RWPE2 (cell line): ENCODE results near the gene EP400.

ENCODE experiments used
- ATAC-seq: fragments of 200-7000 bp; cut with Tn5 transposase; 3 replicates; pipeline ENCODE4 v1.9.1; 2021; ENCODE audit warnings: low read depth
- DNase-seq: peaks from one replicate; pipeline ENCODE4 v3.0.0-alpha.2; 2020; ENCODE audit warnings: low spot score
- H3K27ac ChIP-seq: fragments of 450-650 bp; 2 replicates; pipeline ENCODE4 v1.5.1; 2017; ENCODE audit warnings: mild to moderate bottlenecking; ENCODE audit not compliant: poor library complexity, severe bottlenecking
- H3K27me3 ChIP-seq: fragments of 250-450 bp; sonication (Bioruptor Pico); 2 replicates; pipeline ENCODE4 v1.5.1; 2021; ENCODE audit warnings: mild to moderate bottlenecking, moderate library complexity; ENCODE audit not compliant: insufficient read depth, poor library complexity, severe bottlenecking
- H3K36me3 ChIP-seq: fragments of 250-450 bp; sonication (Bioruptor Pico); 2 replicates; pipeline ENCODE4 v1.5.1; 2020; ENCODE audit warnings: low read depth, mild to moderate bottlenecking, moderate library complexity
- H3K4me1 ChIP-seq: fragments of 250-450 bp; sonication (Bioruptor Pico); 2 replicates; pipeline ENCODE4 v1.5.1; 2021; ENCODE audit warnings: mild to moderate bottlenecking, moderate library complexity; ENCODE audit not compliant: insufficient read depth, poor library complexity, severe bottlenecking
- H3K4me3 ChIP-seq: fragments of 250-450 bp; sonication (Bioruptor Pico); 2 replicates; pipeline ENCODE4 v1.5.1; 2021; ENCODE audit warnings: mild to moderate bottlenecking, moderate library complexity; ENCODE audit not compliant: severe bottlenecking
- H3K9me3 ChIP-seq: fragments of 250-450 bp; sonication (Bioruptor Pico); 2 replicates; pipeline ENCODE4 v1.5.1; 2021; ENCODE audit warnings: mild to moderate bottlenecking, moderate library complexity; ENCODE audit not compliant: severe bottlenecking
- TF ChIP-seq, protein P1 (sequence below): fragments of 450-650 bp; IDR thresholded peaks from one replicate; pipeline ENCODE4 v1.5.1; 2017; ENCODE audit warnings: mild to moderate bottlenecking, moderate library complexity; ENCODE audit not compliant: poor library complexity, severe bottlenecking

EP400 gene

DNA sequence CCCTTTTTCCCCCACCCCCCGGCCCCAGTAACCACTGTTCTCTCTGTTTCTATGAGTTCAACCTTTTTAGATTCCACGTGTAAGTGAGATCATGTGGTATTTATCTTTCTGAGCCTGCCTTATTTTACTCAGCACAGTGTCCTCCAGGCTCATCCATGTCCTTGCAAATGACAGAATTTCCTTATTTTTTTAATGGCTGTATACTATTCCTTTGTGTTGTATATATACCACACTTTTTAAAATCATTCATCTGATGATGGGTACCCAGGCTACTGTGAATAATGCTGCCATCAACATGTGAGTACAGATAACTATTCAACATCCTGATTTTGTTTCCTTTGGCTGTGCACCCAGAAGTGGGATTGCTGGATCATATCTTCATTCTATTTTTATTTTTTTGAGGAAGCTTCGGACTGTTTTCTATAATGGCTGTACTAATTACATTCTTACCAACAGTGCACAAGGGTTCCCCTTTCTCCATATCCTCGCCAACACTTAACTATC, 139.7 kb downstream of the EP400 start:
- TF ChIP-seq, protein P1, sequence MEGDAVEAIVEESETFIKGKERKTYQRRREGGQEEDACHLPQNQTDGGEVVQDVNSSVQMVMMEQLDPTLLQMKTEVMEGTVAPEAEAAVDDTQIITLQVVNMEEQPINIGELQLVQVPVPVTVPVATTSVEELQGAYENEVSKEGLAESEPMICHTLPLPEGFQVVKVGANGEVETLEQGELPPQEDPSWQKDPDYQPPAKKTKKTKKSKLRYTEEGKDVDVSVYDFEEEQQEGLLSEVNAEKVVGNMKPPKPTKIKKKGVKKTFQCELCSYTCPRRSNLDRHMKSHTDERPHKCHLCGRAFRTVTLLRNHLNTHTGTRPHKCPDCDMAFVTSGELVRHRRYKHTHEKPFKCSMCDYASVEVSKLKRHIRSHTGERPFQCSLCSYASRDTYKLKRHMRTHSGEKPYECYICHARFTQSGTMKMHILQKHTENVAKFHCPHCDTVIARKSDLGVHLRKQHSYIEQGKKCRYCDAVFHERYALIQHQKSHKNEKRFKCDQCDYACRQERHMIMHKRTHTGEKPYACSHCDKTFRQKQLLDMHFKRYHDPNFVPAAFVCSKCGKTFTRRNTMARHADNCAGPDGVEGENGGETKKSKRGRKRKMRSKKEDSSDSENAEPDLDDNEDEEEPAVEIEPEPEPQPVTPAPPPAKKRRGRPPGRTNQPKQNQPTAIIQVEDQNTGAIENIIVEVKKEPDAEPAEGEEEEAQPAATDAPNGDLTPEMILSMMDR: no peak
- Histone ChIP-seq H3K9me3 (no peaks in the 10 kb centered on the region), H3K27ac (no peak overlapping the region), H3K4me3 (no peak overlapping the region), H3K36me3 (peaks cover 45% of the 10 kb centered on the region), H3K4me1 (peaks cover 5% of the 10 kb centered on the region), H3K27me3 (no peaks in the 10 kb centered on the region)
- no peak for ATAC-seq
- no peak for DNase-seq

DNA sequence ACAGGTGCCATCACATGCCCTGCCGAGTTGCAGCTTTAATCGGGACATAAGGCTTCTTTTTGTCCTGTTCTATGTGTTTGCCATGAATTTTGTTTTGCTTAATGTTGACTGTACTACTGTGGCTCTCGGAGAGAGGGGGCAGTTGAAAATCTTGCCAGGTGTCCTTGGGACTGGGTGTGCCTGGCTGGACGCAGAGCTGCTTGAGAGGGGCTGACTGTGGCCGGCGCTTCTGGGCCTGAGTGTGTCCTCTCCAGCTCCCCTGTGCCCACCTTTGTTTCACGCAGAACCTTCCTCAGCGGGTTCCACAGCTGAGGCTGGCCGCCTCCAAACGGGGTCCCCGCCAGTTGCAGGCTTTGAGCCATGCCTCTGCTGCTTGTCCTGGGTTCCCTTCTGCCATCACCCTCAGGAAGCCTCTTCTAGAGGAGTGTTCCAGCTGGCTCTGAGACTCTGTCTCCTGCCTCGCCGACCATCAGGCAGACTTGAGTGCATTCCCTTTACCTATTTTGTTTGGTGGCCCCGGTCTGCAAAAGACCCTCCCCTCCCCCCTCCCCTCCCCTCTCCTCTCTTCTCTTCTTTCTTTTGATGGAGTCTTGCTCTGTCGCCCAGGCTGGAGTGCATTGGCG, 144.6 kb downstream of the EP400 start:
- TF ChIP-seq, protein P1: no peak
- no peak for ATAC-seq
- H3K27ac ChIP-seq: no peak overlapping the region
- H3K4me3 ChIP-seq: no peak overlapping the region
- no peak for DNase-seq
- H3K36me3 ChIP-seq: peaks cover 60% of the 10 kb centered on the region
- H3K4me1 ChIP-seq: no peaks in the 10 kb centered on the region
- no peaks in the 10 kb centered on the region for H3K9me3 ChIP-seq
- H3K27me3 ChIP-seq: no peaks in the 10 kb centered on the region

DNA sequence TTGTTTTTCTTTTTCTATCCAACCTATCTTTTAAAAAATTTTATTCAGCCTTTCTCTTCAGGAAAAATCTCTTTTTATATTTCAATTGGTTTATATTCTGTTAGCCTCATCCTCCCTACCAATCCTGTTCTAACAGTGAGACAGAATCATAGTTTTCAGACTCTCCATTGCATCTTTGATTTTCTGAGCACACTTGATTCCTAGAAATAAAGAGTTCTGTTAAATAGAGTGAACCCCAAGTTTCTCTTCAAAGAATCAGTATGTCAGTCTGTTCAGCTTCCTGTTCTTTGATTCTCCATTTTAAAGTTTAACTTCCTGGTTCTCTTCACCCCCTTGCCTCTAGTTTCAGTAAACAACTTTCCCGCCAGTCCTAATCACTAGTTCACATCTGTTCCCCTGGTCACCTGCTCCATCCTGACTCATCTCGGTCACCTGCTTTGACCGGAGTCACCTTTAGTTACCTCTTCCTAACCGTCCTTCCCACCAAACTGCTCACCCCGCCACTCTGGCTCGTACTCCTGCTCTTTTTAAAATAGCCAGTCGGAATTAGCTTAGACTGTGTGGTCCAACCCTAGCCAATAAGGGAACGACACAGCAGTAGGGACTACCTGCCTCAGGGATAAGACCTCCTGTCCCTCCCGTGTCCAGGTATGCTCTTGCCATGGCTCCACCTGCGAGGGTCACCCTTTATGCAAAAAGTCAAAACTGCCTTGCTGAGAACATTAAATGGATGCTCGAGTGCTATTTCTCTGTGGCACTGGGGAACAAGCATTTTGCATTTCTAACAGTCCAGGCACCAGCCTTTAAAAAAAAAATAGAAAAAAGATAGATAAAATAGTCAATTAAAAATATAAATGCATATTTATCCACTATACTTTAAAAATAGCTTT, 146.0 kb downstream of the EP400 start:
- Histone ChIP-seq H3K27me3 (no peaks in the 10 kb centered on the region), H3K36me3 (peaks cover 47% of the 10 kb centered on the region), H3K4me1 (no peaks in the 10 kb centered on the region), H3K27ac (no peak overlapping the region), H3K9me3 (no peaks in the 10 kb centered on the region), H3K4me3 (no peak overlapping the region)
- TF ChIP-seq, protein P1: no peak
- DNase-seq: no peak
- ATAC-seq: no peak

DNA sequence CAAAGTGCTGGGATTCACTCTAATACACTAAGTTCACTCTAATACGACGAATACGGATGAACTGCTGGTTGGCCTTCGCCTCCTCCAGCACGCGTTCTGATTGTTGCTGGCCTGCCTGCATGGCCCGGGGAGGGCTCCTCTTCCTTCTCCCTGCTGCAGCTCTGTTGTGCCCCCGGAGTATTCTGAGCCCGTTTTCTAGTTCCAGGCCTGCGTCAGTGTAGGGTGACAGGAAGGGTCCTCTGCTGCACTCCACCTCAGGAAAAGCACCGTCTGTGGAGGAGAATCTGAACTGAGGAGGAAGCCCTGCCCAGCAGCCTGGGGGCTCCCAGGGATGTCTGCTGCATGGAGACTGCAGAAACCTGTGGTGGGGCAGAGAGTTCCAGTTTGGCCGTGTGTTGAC, 150.0 kb downstream of the EP400 start:
- DNase-seq (no peak), ATAC-seq (no peak)
- Histone ChIP-seq H3K9me3 (no peaks in the 10 kb centered on the region), H3K27me3 (no peaks in the 10 kb centered on the region), H3K4me3 (no peak overlapping the region), H3K4me1 (no peaks in the 10 kb centered on the region), H3K27ac (no peak overlapping the region), H3K36me3 (peaks cover 26% of the 10 kb centered on the region)
- TF ChIP-seq, protein P1: no peak
